Liver (tissue), 9 donors: ENCODE results near the gene TTC23. TPM values are rescaled to one million over a fixed set of nuclear protein-coding genes. Genes with fewer than 3 reads are reported as not detected.
A peak's percentile ranks its signal among the peaks of the same experiment; 100 is the strongest.

Experiments used
- DNase-seq: peaks from one replicate; pipeline ENCODE4 v3.0.0-alpha.2; 2017; ENCODE audit warnings: low spot score
- H3K27ac ChIP-seq, 2 donors: one replicate each; pipeline ENCODE4 v1.7.0; 2013; ENCODE audit warnings: inconsistent platforms in 2 of 2, low read length in 2 of 2, control low read depth in 1 of 2, low read depth in 1 of 2, mild to moderate bottlenecking in 1 of 2
- H3K27me3 ChIP-seq, 4 donors: one replicate each; pipeline versions ENCODE4 v1.6.1 to v1.7.0; 2013; ENCODE audit warnings: low read length in 3 of 4, inconsistent platforms in 1 of 4, mild to moderate bottlenecking in 1 of 4, moderate library complexity in 1 of 4; ENCODE audit not compliant: control insufficient read depth in 4 of 4, insufficient read depth in 4 of 4
- H3K36me3 ChIP-seq, 4 donors: one replicate each; pipeline versions ENCODE4 v1.6.1 to v1.7.0; 2013; ENCODE audit warnings: low read length in 3 of 4, mild to moderate bottlenecking in 3 of 4, low read depth in 1 of 4, moderate library complexity in 1 of 4; ENCODE audit not compliant: control insufficient read depth in 4 of 4, insufficient read depth in 3 of 4
- H3K4me1 ChIP-seq, 4 donors: one replicate each; pipeline versions ENCODE4 v1.6.1 to v1.7.0; 2013; ENCODE audit warnings: low read length in 3 of 4, mild to moderate bottlenecking in 3 of 4, moderate library complexity in 1 of 4; ENCODE audit not compliant: control insufficient read depth in 4 of 4, insufficient read depth in 4 of 4
- H3K4me3 ChIP-seq, 3 donors: one replicate each; pipeline versions ENCODE4 v1.6.1 to v1.7.0; 2013; ENCODE audit warnings: low read length in 3 of 3, control low read depth in 1 of 3, low read depth in 1 of 3, mild to moderate bottlenecking in 1 of 3
- H3K9ac ChIP-seq, 2 donors: one replicate each; pipeline ENCODE4 v1.7.0; 2013; ENCODE audit warnings: low read length in 2 of 2, mild to moderate bottlenecking in 2 of 2, moderate library complexity in 2 of 2, control low read depth in 1 of 2, low read depth in 1 of 2
- H3K9me3 ChIP-seq, 4 donors: one replicate each; pipeline versions ENCODE4 v1.6.1 to v1.7.0; 2013; ENCODE audit warnings: low read length in 3 of 4; ENCODE audit not compliant: control insufficient read depth in 4 of 4
- ATF3 ChIP-seq: IDR thresholded peaks from 2 replicates; pipeline ENCODE4 v1.6.1; 2016; ENCODE audit warnings: antibody characterized with exemption
- CTCF ChIP-seq: fragments of 150-350 bp; IDR thresholded peaks from 2 replicates; pipeline ENCODE4 v1.5.1; 2017; ENCODE audit warnings: improper control_type of control experiment, low read depth, low read length; ENCODE audit not compliant: missing input control
- EGR1 ChIP-seq, 2 donors: IDR thresholded peaks; 2 replicates each; pipeline ENCODE4 v1.6.1; 2016 to 2018; ENCODE audit warnings: antibody characterized with exemption in 2 of 2, low read depth in 2 of 2
- FOXA1 ChIP-seq: IDR thresholded peaks from 2 replicates; pipeline ENCODE4 v1.6.1; 2016; ENCODE audit warnings: antibody characterized with exemption
- FOXA2 ChIP-seq: IDR thresholded peaks from 2 replicates; pipeline ENCODE4 v1.6.1; 2016; ENCODE audit warnings: antibody characterized with exemption
- GABPA ChIP-seq, 2 donors: IDR thresholded peaks in 1 of 2; conservative IDR thresholded peaks in 1 of 2; 2 replicates each; pipeline ENCODE4 v1.6.1; 2016; ENCODE audit warnings: antibody characterized with exemption in 2 of 2, mild to moderate bottlenecking in 1 of 2, moderate library complexity in 1 of 2
- HNF4A ChIP-seq, 2 donors: conservative IDR thresholded peaks; 2 replicates each; pipeline ENCODE4 v1.6.1; 2016; ENCODE audit warnings: antibody characterized with exemption in 2 of 2, mild to moderate bottlenecking in 2 of 2
- HNF4G ChIP-seq: IDR thresholded peaks from 2 replicates; pipeline ENCODE4 v1.6.1; 2016; ENCODE audit warnings: antibody characterized with exemption
- JUND ChIP-seq, 2 donors: IDR thresholded peaks; 2 replicates each; pipeline ENCODE4 v1.6.1; 2016; ENCODE audit warnings: antibody characterized with exemption in 2 of 2
- MAX ChIP-seq: IDR thresholded peaks from 2 replicates; pipeline ENCODE4 v1.6.1; 2016; ENCODE audit warnings: antibody characterized with exemption
- NR2F2 ChIP-seq: IDR thresholded peaks from 2 replicates; pipeline ENCODE4 v1.6.1; 2016; ENCODE audit warnings: antibody characterized with exemption
- RAD21 ChIP-seq, 2 donors: IDR thresholded peaks; 2 replicates each; pipeline ENCODE4 v1.6.1; 2016; ENCODE audit warnings: antibody characterized with exemption in 2 of 2, mild to moderate bottlenecking in 2 of 2
- REST ChIP-seq: IDR thresholded peaks from 2 replicates; pipeline ENCODE4 v1.6.1; 2016; ENCODE audit warnings: antibody characterized with exemption, mild to moderate bottlenecking
- RXRA ChIP-seq, 2 donors: IDR thresholded peaks; 2 replicates each; pipeline ENCODE4 v1.6.1; 2017 to 2018; ENCODE audit warnings: antibody characterized with exemption in 2 of 2, mild to moderate bottlenecking in 1 of 2
- SP1 ChIP-seq: IDR thresholded peaks from 2 replicates; pipeline ENCODE4 v1.6.1; 2018; ENCODE audit warnings: antibody characterized with exemption, mild to moderate bottlenecking
- TAF1 ChIP-seq: conservative IDR thresholded peaks from 2 replicates; pipeline ENCODE4 v1.6.1; 2016; ENCODE audit warnings: antibody characterized with exemption, mild to moderate bottlenecking
- YY1 ChIP-seq: IDR thresholded peaks from 2 replicates; pipeline ENCODE4 v1.6.1; 2016; ENCODE audit warnings: antibody characterized with exemption, mild to moderate bottlenecking
- ZBTB33 ChIP-seq: IDR thresholded peaks from 2 replicates; pipeline ENCODE4 v1.6.1; 2016; ENCODE audit warnings: antibody characterized with exemption
- WGBS: extraction: QIAGEN DNeasy Blood & Tissue Kit; methylation state at CpG from one replicate; pipeline ENCODE4 v1.1.7; 2013; 5-methylcytosine and 5-hydroxymethylcytosine counted together
- polyA plus RNA-seq, 2 donors: library from polyadenylated mRNA; stranded (reverse) in 1 of 2; unstranded in 1 of 2; fragments of 200-250 nt in 1 of 2; fragments of >200 nt in 1 of 2; fragmentation: Nextera tagmentation in 1 of 2; extraction: Ambion mirVana in 1 of 2; gene quantifications; one replicate each; pipeline versions ENCODE4 v1.2.1 to v1.2.3, GENCODE V29; 2013 to 2015
- total RNA-seq, 2 donors: library from RNA; depleted of rRNA; stranded (reverse); fragments of >200 nt; gene quantifications; one replicate each; pipeline ENCODE4 v1.2.3, GENCODE V29; 2014
- donor health status: healthy.
- donor health status: healthy.
- donor health status: healthy.
- donor health status: healthy.
- donor health status: healthy.

The TTC23 gene
- total RNA-seq (10 to 100 TPM in 1 of 2 donors, 1 to 10 TPM in 1; 9.9 to 12.3 TPM), polyA plus RNA-seq (1 to 10 TPM; 3.7 to 4.4 TPM)

- peaks cover 5 to 39% (median 31%) of the 10 kb centered on the region in 4 donors for H3K4me1 ChIP-seq
- H3K4me3 ChIP-seq: peak within 1 kb of the TSS; percentile 55 to 90 (median 79)
- peak within 1 kb of the TSS; percentile 69 to 83 for H3K9ac ChIP-seq
- H3K9me3 ChIP-seq: no peaks in the 10 kb centered on the region
- WGBS: 4% methylated on average over 14 of the region's 14 CpGs
- no peaks in the 10 kb centered on the region for H3K36me3 ChIP-seq
- no peak for DNase-seq
- peak; percentile 97 for TF ChIP-seq YY1
- TF ChIP-seq EGR1 (IDR thresholded peaks at IDR 0.05; ENCODE audit: low read depth in 2 of 2): peak in 1 of 2 donors; percentile 15
- peak; percentile 21 to 40 for TF ChIP-seq RXRA (IDR thresholded peaks at IDR 0.05)
- peak; percentile 26 to 50 for TF ChIP-seq JUND (IDR thresholded peaks at IDR 0.05)
- no peak for TF ChIP-seq ATF3
- TF ChIP-seq MAX: peak; percentile 47
- no peak for TF ChIP-seq FOXA2
- peak; percentile 67 for TF ChIP-seq TAF1
- TF ChIP-seq CTCF: no peak
- TF ChIP-seq ZBTB33: peak; percentile 84
- peak; percentile 64 for TF ChIP-seq NR2F2
- TF ChIP-seq GABPA (IDR thresholded peaks at IDR 0.05 in 1 of 2, conservative IDR thresholded peaks at IDR 0.05 in 1 of 2): peak in 1 of 2 donors; percentile 53
- no peak for TF ChIP-seq RAD21 (IDR thresholded peaks at IDR 0.05)
- peak; percentile 53 to 58 for TF ChIP-seq HNF4A (conservative IDR thresholded peaks at IDR 0.05)
- no peak for TF ChIP-seq HNF4G
- TF ChIP-seq SP1: peak; percentile 63
- peak; percentile 72 for TF ChIP-seq REST
- no peak for TF ChIP-seq FOXA1
- no peaks in the 10 kb centered on the region for H3K27me3 ChIP-seq
- peak within 1 kb of the TSS; percentile 73 to 90 for H3K27ac ChIP-seq
These were observed at the start of gene TTC23 for GRCh38 chr15:99249270-99249841. TSS of gene TTC23 (minus strand) at chr15:99249581. CDS start at chr15:99228712, 20,869 bp downstream.
